ENCODE results near the gene GAPDHS. TPM values are rescaled to one million over a fixed set of nuclear protein-coding genes. Genes with fewer than 3 reads are reported as not detected.
A peak's percentile ranks its signal among the peaks of the same experiment; 100 is the strongest.

Gene GAPDHS
- total and polyA plus RNA-seq, 8 donors: not detected

GRCh38 chr19:35488677-35489076, 44.6 kb upstream of the GAPDHS start:
- Histone ChIP-seq H3K4me1 (peaks cover 6 to 18% (median 17%) of the 10 kb centered on the region in 4 donors), H3K9me3 (no peaks in the 10 kb centered on the region), H3K27ac (no peak overlapping the region), H3K27me3 (peaks cover 0 to 24% (median 0%) of the 10 kb centered on the region in 3 donors), H3K36me3 (no peaks in the 10 kb centered on the region), H3K4me3 (no peak overlapping the region)
- DNase-seq: no peak
- WGBS, 5 donors: 88 to 91% (median 90%) methylated on average over 16 of the region's 16 CpGs
- TF ChIP-seq EP300 (IDR thresholded peaks at IDR 0.05): no peak
- no peak for TF ChIP-seq POLR2AphosphoS5 (IDR thresholded peaks at IDR 0.05)
- no peak for TF ChIP-seq POLR2A (IDR thresholded peaks at IDR 0.05)
- no peak for TF ChIP-seq CTCF (IDR thresholded peaks at IDR 0.05)
- intact Hi-C loops (cut with DNase I; ENCODE audit: low total_unique reads): no loop called here

- intact Hi-C loops (cut with DNase I; ENCODE audit: low total_unique reads): no loop called here
Measured at GRCh38 chr19:35490364-35490763, 42.9 kb upstream of the GAPDHS start, which contains the start of gene KRTDAP. KRTDAP (minus strand) TSS chr19:35490464; CDS start chr19:35490442, 22 bp downstream.

GRCh38 chr19:35491836-35492360, 41.4 kb upstream of the GAPDHS start:
- WGBS, 5 donors: 36 to 67% (median 54%) methylated on average over 8 to 9 of the region's 9 CpGs
- Histone ChIP-seq H3K4me3 (no peak overlapping the region), H3K27ac (no peak overlapping the region), H3K27me3 (peaks cover 0 to 36% (median 0%) of the 10 kb centered on the region in 3 donors), H3K9me3 (no peaks in the 10 kb centered on the region), H3K36me3 (no peaks in the 10 kb centered on the region), H3K4me1 (peaks cover 0 to 20% (median 8%) of the 10 kb centered on the region in 4 donors)
- intact Hi-C loops (cut with DNase I; ENCODE audit: low total_unique reads): no loop called here
- peak; percentile 56 to 71 for DNase-seq
- TF ChIP-seq POLR2AphosphoS5 (IDR thresholded peaks at IDR 0.05): no peak
- TF ChIP-seq POLR2A (IDR thresholded peaks at IDR 0.05): no peak
- no peak for TF ChIP-seq CTCF (IDR thresholded peaks at IDR 0.05)
- TF ChIP-seq EP300 (IDR thresholded peaks at IDR 0.05): no peak

More at GRCh38 chr19:35490364-35490763, 42.9 kb upstream of the GAPDHS start, which contains the start of gene KRTDAP:
- H3K9me3 ChIP-seq: no peaks in the 10 kb centered on the region
- H3K27ac ChIP-seq: no peak within 1 kb of the TSS
- whole genome bisulfite sequencing, 5 donors: 79 to 91% (median 88%) methylated on average over 9 of the region's 9 CpGs
- peaks cover 2 to 18% (median 15%) of the 10 kb centered on the region in 4 donors for H3K4me1 ChIP-seq
- TF ChIP-seq POLR2AphosphoS5 (IDR thresholded peaks at IDR 0.05) (no peak), CTCF (IDR thresholded peaks at IDR 0.05) (no peak), POLR2A (IDR thresholded peaks at IDR 0.05) (no peak), EP300 (IDR thresholded peaks at IDR 0.05) (no peak)
- peaks cover 0 to 36% (median 0%) of the 10 kb centered on the region in 3 donors for H3K27me3 ChIP-seq
- H3K4me3 ChIP-seq: no peak within 1 kb of the TSS
- no peaks in the 10 kb centered on the region for H3K36me3 ChIP-seq
- DNase-seq: no peak

- Histone ChIP-seq H3K9me3 (no peaks in the 10 kb centered on the region), H3K27me3 (peaks cover 0 to 36% (median 0%) of the 10 kb centered on the region in 3 donors), H3K4me3 (no peak overlapping the region), H3K27ac (no peak overlapping the region), H3K36me3 (no peaks in the 10 kb centered on the region), H3K4me1 (peaks cover 0 to 20% (median 8%) of the 10 kb centered on the region in 4 donors)
- no peak for TF ChIP-seq POLR2A (IDR thresholded peaks at IDR 0.05)
- TF ChIP-seq CTCF (IDR thresholded peaks at IDR 0.05): no peak
- no peak for TF ChIP-seq POLR2AphosphoS5 (IDR thresholded peaks at IDR 0.05)
- TF ChIP-seq EP300 (IDR thresholded peaks at IDR 0.05): no peak
- DNase-seq: no peak
- 84 to 92% (median 87%) methylated on average over 8 to 9 of the region's 9 CpGs for WGBS, 5 donors
- intact Hi-C loops (cut with DNase I; ENCODE audit: low total_unique reads): no loop called here
Measured at GRCh38 chr19:35493971-35494370, 39.3 kb upstream of the GAPDHS start.
